IMR-90 (cell line): ENCODE measurements around the gene MLLT10. TPM values are rescaled to one million over a fixed set of nuclear protein-coding genes. Genes with fewer than 3 reads are reported as not detected.

Source experiments
- ATAC-seq: fragments of 200-7000 bp; cut with Tn5 transposase; 2 replicates; pipeline ENCODE4 v1.9.1; 2020; ENCODE audit warnings: low read depth, mild to moderate bottlenecking, moderate library complexity
- BruUV-seq: library from RNA; stranded (reverse); fragments of 400-500 nt; replicated peaks from 2 replicates; lab custom pipeline; 2021; lab: Mats Ljungman, UMichigan
- CTCF ChIA-PET: fragments of 300-600 bp; formaldehyde crosslinking; extraction: SDS; loops from one replicate; lab custom pipeline; 2021; ENCODE audit warnings: antibody characterized with exemption; lab: Yijun Ruan, JAX
- POLR2A ChIA-PET: fragments of 300-600 bp; sonication (Branson Sonifier 250); formaldehyde crosslinking; loops from one replicate; lab custom pipeline; 2022; ENCODE audit warnings: antibody characterized with exemption; ENCODE audit not compliant: unreplicated experiment; lab: Charles Lee
- DNase-seq: peaks from one replicate; pipeline ENCODE4 v3.0.0; 2013
- H2AFZ ChIP-seq: replicated peaks from 2 replicates; pipeline ENCODE3; 2013; ENCODE audit warnings: low read length, mild to moderate bottlenecking; ENCODE audit not compliant: poor library complexity
- H2AK5ac ChIP-seq: 2 replicates; pipeline ENCODE4 v1.6.1; 2013; ENCODE audit warnings: low read depth, low read length, inconsistent platforms
- H2AK9ac ChIP-seq: replicated peaks from 2 replicates; pipeline ENCODE3; 2013; ENCODE audit warnings: mild to moderate bottlenecking, low read depth, low read length, moderate library complexity; ENCODE audit not compliant: poor library complexity
- H2BK120ac ChIP-seq: 2 replicates; pipeline ENCODE4 v1.6.1; 2013; ENCODE audit warnings: low read depth, low read length, inconsistent platforms
- H2BK15ac ChIP-seq: 3 replicates; pipeline ENCODE4 v1.6.1; 2013; ENCODE audit warnings: low read depth, low read length, inconsistent platforms
- H2BK20ac ChIP-seq: 2 replicates; pipeline ENCODE4 v1.6.1; 2013; ENCODE audit warnings: low read depth, mild to moderate bottlenecking, inconsistent platforms, low read length, moderate library complexity
- H2BK5ac ChIP-seq: 2 replicates; pipeline ENCODE4 v1.6.1; 2013; ENCODE audit warnings: mild to moderate bottlenecking, low read depth, low read length, inconsistent platforms; ENCODE audit not compliant: poor library complexity, severe bottlenecking
- H3K14ac ChIP-seq: replicated peaks from 2 replicates; pipeline ENCODE4 v1.6.1; 2013; ENCODE audit warnings: low read depth, low read length, inconsistent platforms
- H3K18ac ChIP-seq: 2 replicates; pipeline ENCODE4 v1.6.1; 2013; ENCODE audit warnings: low read depth, low read length, control low read depth
- H3K23ac ChIP-seq: 2 replicates; pipeline ENCODE4 v1.6.1; 2013; ENCODE audit warnings: low read depth, low read length, inconsistent platforms
- H3K27ac ChIP-seq: 2 replicates; pipeline ENCODE4 v1.5.1; 2013; ENCODE audit warnings: mild to moderate bottlenecking, control low read depth, low read length; ENCODE audit not compliant: insufficient read depth
- H3K27me3 ChIP-seq: 2 replicates; pipeline ENCODE4 v1.6.1; 2013; ENCODE audit warnings: low read length; ENCODE audit not compliant: control insufficient read depth, insufficient read depth
- H3K36me3 ChIP-seq: 2 replicates; pipeline ENCODE4 v1.6.1; 2013; ENCODE audit warnings: low read length, mixed read lengths; ENCODE audit not compliant: control insufficient read depth, insufficient read depth
- H3K4ac ChIP-seq: 2 replicates; pipeline ENCODE4 v1.6.1; 2013; ENCODE audit warnings: low read depth, low read length, inconsistent platforms
- H3K4me1 ChIP-seq: 2 replicates; pipeline ENCODE4 v1.6.1; 2013; ENCODE audit warnings: low read length, mixed read lengths; ENCODE audit not compliant: control insufficient read depth, insufficient read depth
- H3K4me2 ChIP-seq: 2 replicates; pipeline ENCODE4 v1.6.1; 2013; ENCODE audit warnings: low read depth, mild to moderate bottlenecking, control low read depth, low read length, moderate library complexity
- H3K4me3 ChIP-seq: 2 replicates; pipeline ENCODE4 v1.5.1; 2013; ENCODE audit warnings: low read depth, mild to moderate bottlenecking, control low read depth, low read length, moderate library complexity; ENCODE audit not compliant: insufficient read depth
- H3K56ac ChIP-seq: 2 replicates; pipeline ENCODE4 v1.6.1; 2013; ENCODE audit warnings: low read length, inconsistent platforms; ENCODE audit not compliant: insufficient read depth; ENCODE audit errors: extremely low read depth
- H3K79me1 ChIP-seq, 2 experiments: 2 replicates each; pipeline ENCODE4 v1.6.1; 2013; ENCODE audit warnings: low read length in 2 of 2, inconsistent platforms in 1 of 2, low read depth in 1 of 2
- H3K9ac ChIP-seq: 2 replicates; pipeline ENCODE4 v1.6.1; 2013; ENCODE audit warnings: low read depth, low read length, control low read depth
- H3K9me1 ChIP-seq: 2 replicates; pipeline ENCODE4 v1.6.1; 2013; ENCODE audit warnings: low read length, inconsistent platforms; ENCODE audit not compliant: insufficient read depth
- H3K9me3 ChIP-seq: 2 replicates; pipeline ENCODE4 v1.6.1; 2013; ENCODE audit warnings: low read length; ENCODE audit not compliant: control insufficient read depth, insufficient read depth
- H4K20me1 ChIP-seq: 2 replicates; pipeline ENCODE4 v1.6.1; 2013; ENCODE audit warnings: low read length, inconsistent platforms; ENCODE audit not compliant: insufficient read depth
- H4K5ac ChIP-seq: 2 replicates; pipeline ENCODE4 v1.6.1; 2013; ENCODE audit warnings: mild to moderate bottlenecking, low read depth, low read length, control low read depth
- H4K8ac ChIP-seq, 2 experiments: 2 replicates each; pipeline ENCODE4 v1.6.1; 2013; ENCODE audit warnings: low read depth in 2 of 2, low read length in 2 of 2, control low read depth in 1 of 2, inconsistent platforms in 1 of 2
- H4K91ac ChIP-seq: 2 replicates; pipeline ENCODE4 v1.6.1; 2013; ENCODE audit warnings: low read depth, low read length, inconsistent platforms; ENCODE audit not compliant: insufficient read depth
- NFE2L2 ChIP-seq: fragments of 150-350 bp; IDR thresholded peaks from 2 replicates; pipeline ENCODE4 v1.6.1; 2016; ENCODE audit warnings: low read depth, mild to moderate bottlenecking, low read length
- RFX5 ChIP-seq: IDR thresholded peaks from 2 replicates; pipeline ENCODE4 v1.8.0; 2012; ENCODE audit warnings: low read depth, mild to moderate bottlenecking, low read length, moderate library complexity
- WGBS, 2 experiments: methylation state at CpG; one replicate each; pipeline versions ENCODE4 v1.1.5 to v1.1.7; 2013; ENCODE audit warnings: missing lambda C conversion rate in 2 of 2; ENCODE audit not compliant: insufficient read length in 1 of 2; ENCODE audit errors: extremely low coverage in 2 of 2; 5-methylcytosine and 5-hydroxymethylcytosine counted together
- dilution Hi-C: fragments of 300-500 bp; cut with HindIII; formaldehyde crosslinking; loops from one replicate; pipeline ENCODE4 v1.14.3; 2018; ENCODE audit warnings: low sequenced_read_pairs; ENCODE audit not compliant: unreplicated experiment
- in situ Hi-C: fragments of 300-500 bp; cut with MboI; formaldehyde crosslinking; loops from 3 replicates; pipeline ENCODE4 v1.14.3; 2019; ENCODE audit warnings: low sequenced_read_pairs, inconsistent platforms, mixed read lengths
- intact Hi-C: fragments of 100-400 bp; cut with micrococcal nuclease; formaldehyde crosslinking; loops from 2 replicates; pipeline ENCODE4 v1.10.0; 2022
- polyA plus RNA-seq, 3 experiments: library from polyadenylated mRNA; depleted of rRNA; stranded (reverse); fragments of >200 nt; gene quantifications; 2 replicates each; pipeline ENCODE4 v1.2.3, GENCODE V29; 2012; ENCODE audit warnings: low replicate concordance in 1 of 3
- total RNA-seq: library from RNA; depleted of rRNA; stranded (reverse); fragments of >200 nt; gene quantifications from 2 replicates; pipeline ENCODE4 v1.2.3, GENCODE V29; 2012

The MLLT10 gene
- total and polyA plus RNA-seq, 2 of the 4 experiments (the other 2 are of a cell fraction), result 22.5 to 29.0 TPM

DNA sequence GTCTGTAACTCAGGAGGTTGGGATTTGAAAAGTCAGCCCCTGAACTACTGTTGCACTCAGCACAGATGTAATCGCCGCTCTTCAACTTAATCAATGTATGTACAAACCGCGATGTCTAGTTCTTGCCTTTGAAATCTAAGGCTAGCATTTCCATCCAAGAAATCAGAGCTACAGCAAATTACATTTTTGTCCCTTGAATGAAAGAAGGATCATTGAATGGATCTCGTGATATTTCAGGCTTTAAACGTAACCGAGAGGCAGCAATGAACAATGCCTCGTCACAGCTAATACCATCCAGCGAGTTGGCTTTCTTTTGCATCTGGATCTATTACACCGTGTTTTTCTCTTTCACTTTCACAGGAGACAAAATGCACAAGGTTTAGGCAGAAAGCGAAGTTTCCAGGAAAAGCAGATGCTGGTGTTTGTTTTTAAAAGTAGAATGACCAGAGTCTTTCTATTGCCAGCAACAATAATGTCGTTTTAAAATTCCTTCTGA, 14.0 kb upstream of the MLLT10 start:
- no peak overlapping the region for H2AK9ac ChIP-seq
- H2BK120ac ChIP-seq, result peak overlapping the region; percentile 80
- intact Hi-C loops (loop anchor here (5.0 to 10.0 kb wide), 3 partner anchors 212 to 443 kb away; no protein-coding TSS in a partner anchor), in situ Hi-C loops (loop anchor here (25.0 kb wide), 3 partner anchors 792 to 1092 kb away; partner anchors contain the start of genes BMI1 and COMMD3), dilution Hi-C loops (no loop called here)
- no peak overlapping the region; the same call in 1 of the 2 replicates for H2AK5ac ChIP-seq
- H3K36me3 ChIP-seq, result no peaks in the 10 kb centered on the region
- 0 out of 3 replicates have a peak overlapping the region, but pooled peaks have one; percentile 3 for H2BK15ac ChIP-seq
- H4K91ac ChIP-seq, result peak overlapping the region; percentile 53
- POLR2A ChIA-PET, result no interaction called here
- no peaks in the 10 kb centered on the region for H3K27me3 ChIP-seq
- peak overlapping the region; percentile 91 for H3K23ac ChIP-seq
- H3K18ac ChIP-seq, result peak overlapping the region; percentile 94
- peak overlapping the region; percentile 88 for H3K27ac ChIP-seq
- H3K4me2 ChIP-seq, result peak overlapping the region; percentile 98
- H4K5ac ChIP-seq, result peak overlapping the region; percentile 97
- no TSS peak for BruUV-seq
- H3K4ac ChIP-seq, result peak overlapping the region; percentile 73; the same call in 1 of the 2 replicates
- CTCF ChIA-PET, result interaction anchor here (0.8 to 1.0 kb wide), 2 partner anchors 24 to 97 kb away, joined by 4 to 5 read pairs; no protein-coding TSS in a partner anchor
- WGBS, 2 experiments, result 0% methylated on average over 2 of the region's 12 CpGs; no CpG with 5 or more reads in 1 of the 2 experiments
- H4K20me1 ChIP-seq, result no peaks in the 10 kb centered on the region
- no peaks in the 10 kb centered on the region for H3K9me3 ChIP-seq
- peak overlapping the region; percentile 95 for H2BK5ac ChIP-seq
- H3K79me1 ChIP-seq, result peaks cover 0 to 6% of the 10 kb centered on the region in 2 experiments; a peak in 1 of 4 replicates
- TF ChIP-seq NFE2L2 (peak; percentile 27; the same call in 1 of the 2 replicates), RFX5 (no peak)
- peak overlapping the region; percentile 27 to 83 for H4K8ac ChIP-seq
- peak overlapping the region; percentile 78 for H2AFZ ChIP-seq
- peak overlapping the region; percentile 92 for H3K14ac ChIP-seq
- peaks cover 4% of the 10 kb centered on the region for H3K4me1 ChIP-seq
- H3K9me1 ChIP-seq, result 0 out of 2 replicates have a peak, but pooled peaks cover 3% of the 10 kb centered on the region
- DNase-seq (peak; percentile 84), ATAC-seq (peak; percentile 10; the same call in 1 of the 2 replicates)
- H3K4me3 ChIP-seq, result peak overlapping the region; percentile 95
- peak overlapping the region; percentile 58 for H3K9ac ChIP-seq
- H2BK20ac ChIP-seq, result peak overlapping the region; percentile 11; the same call in 1 of the 2 replicates
- H3K56ac ChIP-seq, result peak overlapping the region; percentile 35
